Heart left ventricle (tissue), 13 donors: ENCODE results near the gene MRPL34.
A peak's percentile ranks its signal among the peaks of the same experiment; 100 is the strongest.

Experiments
- POLR2A ChIP-seq, 2 donors: fragments of 450-650 bp; IDR thresholded peaks; one replicate each; pipeline ENCODE4 v1.6.1; 2017; ENCODE audit warnings: antibody characterized with exemption in 2 of 2, mild to moderate bottlenecking in 2 of 2, moderate library complexity in 2 of 2
- TF ChIP-seq, protein P1 (sequence below), 12 donors: fragments of 200-600 bp; sonication (generic) in 4 of 12; IDR thresholded peaks; one replicate each; pipeline versions ENCODE4 v1.5.0 to v1.8.0; 2018 to 2022; ENCODE audit warnings: antibody characterized with exemption in 12 of 12, mild to moderate bottlenecking in 5 of 12
- donor health status: ischemic (EF 13 %, LVEDD 7.1; RV severe dilation, severe dysfunction).
- donor health status: DM: no; HTN: yes; CAD: no.
- donor health status: DM: no; HTN: no; CAD: no.
- donor health status: ischemic (EF 25% LVEDD 6.9; RV normal size, moderate dysfunction).
- donor health status: ischemic (EF 25% LVEDD 5.7; RV mildly dilated, moderate dysfunction).
- donor health status: ischemic (EF 35%, LVEDD 5.7; RV mildly dilated, moderate dysfunction).
- donor health status: nonischemic (EF 11% LVEDD 7.7; RV severe dilation, severe dysfunction).
- donor health status: DM: yes; HTN: yes; CAD: no.
- donor health status: PGD.
- donor health status: ischemic (EF 29% LVEDD 5.4; RV normal size, mild dysfunction).
- donor health status: nonischemic (EF 23%, LVEDD 6.1; RV moderate dilation, normal function).

DNA sequence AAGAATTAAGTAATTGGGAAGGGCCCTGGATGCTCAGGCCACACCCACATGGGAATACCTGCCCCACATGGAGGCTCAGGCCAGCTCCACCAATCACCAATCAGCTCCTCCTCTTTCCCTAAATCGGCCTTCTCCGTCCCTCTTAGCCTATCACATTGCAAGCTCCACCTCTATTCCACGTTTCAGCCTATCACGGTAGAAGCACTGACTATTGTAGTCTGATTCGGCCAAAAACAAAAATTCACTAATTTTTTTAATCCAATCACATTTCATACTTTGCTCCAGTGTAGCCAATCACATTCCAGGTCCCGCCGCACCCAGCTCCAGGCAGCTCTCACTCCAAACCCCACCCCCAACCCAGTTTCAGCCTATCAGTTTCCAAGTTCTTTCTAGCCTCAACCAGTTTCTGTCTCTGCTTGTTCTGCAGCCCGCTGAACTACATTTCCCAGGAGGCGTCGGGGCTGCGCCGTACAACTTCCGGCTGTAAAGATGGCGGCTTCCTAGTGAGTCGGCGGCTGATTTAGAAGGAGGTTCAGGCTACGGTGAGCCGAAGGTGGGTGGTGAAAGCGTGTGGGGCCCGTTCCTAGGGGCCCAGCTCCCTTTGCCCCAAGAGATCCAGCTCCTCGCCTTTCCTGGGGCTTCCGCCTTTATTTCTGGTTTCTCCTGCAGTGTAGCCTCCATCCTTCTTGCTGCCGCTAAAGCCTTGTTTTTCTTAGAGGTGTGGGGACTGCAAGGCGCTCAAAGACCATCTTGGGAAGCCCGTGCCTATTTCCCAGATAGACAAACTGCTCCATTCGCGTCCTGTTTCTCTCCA, 38.5 kb upstream of the MRPL34 start, which contains the start of gene BABAM1:
- TF ChIP-seq, protein P1, sequence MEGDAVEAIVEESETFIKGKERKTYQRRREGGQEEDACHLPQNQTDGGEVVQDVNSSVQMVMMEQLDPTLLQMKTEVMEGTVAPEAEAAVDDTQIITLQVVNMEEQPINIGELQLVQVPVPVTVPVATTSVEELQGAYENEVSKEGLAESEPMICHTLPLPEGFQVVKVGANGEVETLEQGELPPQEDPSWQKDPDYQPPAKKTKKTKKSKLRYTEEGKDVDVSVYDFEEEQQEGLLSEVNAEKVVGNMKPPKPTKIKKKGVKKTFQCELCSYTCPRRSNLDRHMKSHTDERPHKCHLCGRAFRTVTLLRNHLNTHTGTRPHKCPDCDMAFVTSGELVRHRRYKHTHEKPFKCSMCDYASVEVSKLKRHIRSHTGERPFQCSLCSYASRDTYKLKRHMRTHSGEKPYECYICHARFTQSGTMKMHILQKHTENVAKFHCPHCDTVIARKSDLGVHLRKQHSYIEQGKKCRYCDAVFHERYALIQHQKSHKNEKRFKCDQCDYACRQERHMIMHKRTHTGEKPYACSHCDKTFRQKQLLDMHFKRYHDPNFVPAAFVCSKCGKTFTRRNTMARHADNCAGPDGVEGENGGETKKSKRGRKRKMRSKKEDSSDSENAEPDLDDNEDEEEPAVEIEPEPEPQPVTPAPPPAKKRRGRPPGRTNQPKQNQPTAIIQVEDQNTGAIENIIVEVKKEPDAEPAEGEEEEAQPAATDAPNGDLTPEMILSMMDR (IDR thresholded peaks at IDR 0.05) = no peak
- peak in 1 of 2 donors; percentile 46 for TF ChIP-seq POLR2A (IDR thresholded peaks at IDR 0.05)
